ENCODE data around the gene ANP32A. TPM values are rescaled to one million over a fixed set of nuclear protein-coding genes. Genes with fewer than 3 reads are reported as not detected.

The ANP32A gene
- total and polyA plus RNA-seq, 3 experiments from 2014 or later: 94.6 to 237 (median 233) TPM

DNA sequence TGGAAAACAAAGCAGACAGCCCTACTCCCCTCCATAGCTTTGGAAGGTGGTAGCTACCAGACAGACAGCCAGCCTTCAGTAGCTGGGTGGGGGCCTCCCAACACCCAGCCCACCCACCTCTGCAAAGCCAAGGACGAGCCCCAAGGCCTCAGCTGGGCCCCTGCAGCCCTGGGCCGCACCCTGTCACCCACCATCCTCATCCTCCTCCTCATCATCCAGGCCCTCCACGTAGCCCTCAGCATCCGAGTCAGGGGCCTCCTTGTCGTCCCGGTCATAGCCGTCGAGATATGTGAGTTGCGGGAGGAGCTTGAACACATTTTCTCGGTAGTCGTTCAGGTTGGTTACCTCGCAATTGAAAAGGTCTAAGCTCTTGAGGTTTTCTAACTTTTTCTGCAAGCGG is 36.5 kb downstream of the ANP32A start:
- CTCF ChIA-PET: interaction anchor here (0.7 to 4.9 kb wide), 8 partner anchors 8 to 92 kb away, joined by 3 to 44 read pairs (median 6); no protein-coding TSS in a partner anchor
- no peaks in the 10 kb centered on the region for H3K27me3 Mint-ChIP-seq
- peak overlapping the region in 1 of 7 donors; percentile 9 for H3K4me3 Mint-ChIP-seq
- peaks cover 16% of the 10 kb centered on the region for H3K4me1 ChIP-seq (ENCODE audit: insufficient read depth, low read length)
- H3K9me3 Mint-ChIP-seq: no peaks in the 10 kb centered on the region
- H3K27me3 ChIP-seq (ENCODE audit: insufficient read depth, low read length, poor library complexity, severe bottlenecking): no peaks in the 10 kb centered on the region
- H3K9me3 ChIP-seq (ENCODE audit: low read length): no peaks in the 10 kb centered on the region
- H3K4me3 ChIP-seq (ENCODE audit: low read length): no peak overlapping the region
- peaks cover 44% of the 10 kb centered on the region for H3K36me3 ChIP-seq (ENCODE audit: insufficient read depth, low read length)
- peaks cover 0 to 82% (median 7%) of the 10 kb centered on the region in 3 donors for H3K36me3 Mint-ChIP-seq
- H3K27ac Mint-ChIP-seq: peak overlapping the region in 4 of 8 donors; percentile 17 to 80 (median 44)
- no peak overlapping the region for H3K27ac ChIP-seq (ENCODE audit: low read depth, low read length)
- DNase-seq: no peak
- peaks cover 31 to 41% (median 33%) of the 10 kb centered on the region in 3 donors for H3K4me1 Mint-ChIP-seq
- POLR2A ChIA-PET: interaction anchor here (0.5 kb wide), 1 partner anchor 99 kb away, joined by 3 read pairs; no protein-coding TSS in a partner anchor

DNA sequence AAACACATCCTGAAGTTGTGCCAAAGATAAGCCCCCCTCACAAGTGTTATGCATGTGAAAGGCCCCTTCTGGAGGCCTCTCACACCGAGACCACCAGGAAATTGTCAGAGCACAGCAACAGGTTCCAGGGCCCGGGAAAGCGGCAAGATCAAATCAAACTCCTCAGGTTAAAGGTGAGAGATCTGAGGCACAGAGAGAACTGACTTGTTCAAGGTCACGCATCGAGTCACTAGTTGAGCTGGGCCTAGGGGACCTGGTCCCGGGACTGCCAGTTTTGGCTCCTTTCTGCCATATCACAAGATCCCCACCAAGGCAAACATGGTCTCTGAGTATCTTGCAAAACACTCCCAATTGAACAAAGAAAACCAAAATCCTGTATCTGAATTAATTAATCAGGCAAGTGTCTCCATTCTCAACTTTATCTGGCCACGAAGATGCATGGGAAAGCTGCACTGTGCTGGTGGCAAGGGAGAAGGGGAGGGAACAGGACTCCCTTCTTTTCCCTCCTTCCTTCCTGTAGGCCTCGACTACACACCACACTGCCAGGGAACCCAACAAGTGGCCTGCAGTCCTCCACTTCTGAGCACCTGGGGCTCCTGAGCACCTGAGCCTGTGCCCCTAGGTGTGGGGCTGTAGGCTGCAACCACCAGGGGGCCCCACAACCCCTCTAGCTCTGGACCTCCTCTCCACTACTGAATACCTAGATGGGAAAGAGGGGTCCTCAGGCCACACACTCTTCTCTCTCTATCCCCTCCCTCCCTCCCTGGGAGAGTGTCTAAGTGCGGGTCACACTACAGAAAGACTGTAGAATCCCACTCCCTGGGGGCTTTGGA is 37.3 kb downstream of the ANP32A start:
- Mint-ChIP-seq H3K4me1 (peaks cover 23 to 34% (median 29%) of the 10 kb centered on the region in 3 donors), H3K27me3 (no peaks in the 10 kb centered on the region), H3K36me3 (peaks cover 0 to 87% (median 11%) of the 10 kb centered on the region in 3 donors), H3K9me3 (no peaks in the 10 kb centered on the region), H3K4me3 (no peak overlapping the region), H3K27ac (peak overlapping the region in 7 of 8 donors; percentile 21 to 93 (median 77))
- H3K4me3 ChIP-seq (ENCODE audit: low read length): no peak overlapping the region
- peaks cover 10% of the 10 kb centered on the region for H3K4me1 ChIP-seq (ENCODE audit: insufficient read depth, low read length)
- CTCF ChIA-PET: interaction anchor here (1.1 to 4.9 kb wide), 5 partner anchors 11 to 92 kb away, joined by 3 to 44 read pairs (median 15); no protein-coding TSS in a partner anchor
- H3K9me3 ChIP-seq (ENCODE audit: low read length): no peaks in the 10 kb centered on the region
- no peak overlapping the region for H3K27ac ChIP-seq (ENCODE audit: low read depth, low read length)
- peaks cover 38% of the 10 kb centered on the region for H3K36me3 ChIP-seq (ENCODE audit: insufficient read depth, low read length)
- peak; percentile 52 to 75 (median 58) for DNase-seq
- no peaks in the 10 kb centered on the region for H3K27me3 ChIP-seq (ENCODE audit: insufficient read depth, low read length, poor library complexity, severe bottlenecking)
- POLR2A ChIA-PET: interaction anchor here (0.5 kb wide), 1 partner anchor 100 kb away, joined by 3 read pairs; no protein-coding TSS in a partner anchor

GRCh38 chr15:68782589-68783161 is 38.0 kb downstream of the ANP32A start:
- Mint-ChIP-seq H3K4me3 (peak overlapping the region in 3 of 7 donors; percentile 3 to 54 (median 52)), H3K9me3 (no peaks in the 10 kb centered on the region), H3K27ac (peak overlapping the region; percentile 49 to 93 (median 75)), H3K4me1 (peaks cover 23 to 29% (median 24%) of the 10 kb centered on the region in 3 donors), H3K27me3 (no peaks in the 10 kb centered on the region), H3K36me3 (peaks cover 0 to 89% (median 11%) of the 10 kb centered on the region in 3 donors)
- DNase-seq: no peak
- POLR2A ChIA-PET: no interaction called here
- Histone ChIP-seq H3K4me3 (ENCODE audit: low read length) (no peak overlapping the region), H3K27ac (ENCODE audit: low read depth, low read length) (no peak overlapping the region), H3K27me3 (ENCODE audit: insufficient read depth, low read length, poor library complexity, severe bottlenecking) (no peaks in the 10 kb centered on the region), H3K9me3 (ENCODE audit: low read length) (no peaks in the 10 kb centered on the region), H3K4me1 (ENCODE audit: insufficient read depth, low read length) (peaks cover 10% of the 10 kb centered on the region), H3K36me3 (ENCODE audit: insufficient read depth, low read length) (peaks cover 38% of the 10 kb centered on the region)
- CTCF ChIA-PET: interaction anchor here (2.3 to 4.9 kb wide), 3 partner anchors 12 to 93 kb away, joined by 15 to 44 read pairs (median 19); no protein-coding TSS in a partner anchor

- DNase-seq: no peak
- peak overlapping the region; percentile 49 to 94 (median 66) for H3K27ac Mint-ChIP-seq
These were observed 38.7 kb downstream of the ANP32A start for GRCh38 chr15:68781766-68782588.

DNA sequence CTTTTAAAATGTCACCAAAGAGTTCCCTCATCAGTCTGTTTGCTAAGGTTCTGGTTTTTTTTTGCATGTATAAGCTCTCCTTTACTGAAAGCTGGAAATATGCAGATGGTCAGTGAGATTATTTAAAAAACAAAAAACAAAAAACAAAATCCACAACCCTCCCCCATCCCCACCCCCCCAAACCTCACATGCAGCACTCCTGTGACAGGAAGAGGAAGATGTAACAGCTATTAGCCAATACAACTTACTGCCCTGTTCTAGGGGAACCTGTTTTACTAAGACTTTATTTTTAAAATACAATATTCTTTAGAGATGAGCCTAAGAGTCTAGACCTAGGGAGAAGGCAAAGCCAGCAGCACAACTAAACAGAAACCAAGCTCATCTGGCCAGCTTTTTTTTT is 39.5 kb downstream of the ANP32A start:
- Histone ChIP-seq H3K4me3 (ENCODE audit: low read length) (no peak overlapping the region), H3K36me3 (ENCODE audit: insufficient read depth, low read length) (peaks cover 29% of the 10 kb centered on the region), H3K9me3 (ENCODE audit: low read length) (no peaks in the 10 kb centered on the region), H3K27me3 (ENCODE audit: insufficient read depth, low read length, poor library complexity, severe bottlenecking) (no peaks in the 10 kb centered on the region), H3K27ac (ENCODE audit: low read depth, low read length) (no peak overlapping the region), H3K4me1 (ENCODE audit: insufficient read depth, low read length) (peaks cover 10% of the 10 kb centered on the region)
- H3K27ac Mint-ChIP-seq: no peak overlapping the region
- peaks cover 0 to 76% (median 11%) of the 10 kb centered on the region in 3 donors for H3K36me3 Mint-ChIP-seq
- POLR2A ChIA-PET: no interaction called here
- peaks cover 0 to 1% of the 10 kb centered on the region in 2 donors for H3K27me3 Mint-ChIP-seq
- peaks cover 23 to 28% (median 24%) of the 10 kb centered on the region in 3 donors for H3K4me1 Mint-ChIP-seq
- H3K4me3 Mint-ChIP-seq: no peak overlapping the region
- CTCF ChIA-PET: interaction anchor here (1.9 to 4.9 kb wide), 2 partner anchors 47 to 95 kb away, joined by 4 to 44 read pairs; no protein-coding TSS in a partner anchor
- no peak for DNase-seq
- no peaks in the 10 kb centered on the region for H3K9me3 Mint-ChIP-seq

More at GRCh38 chr15:68781766-68782588, 38.7 kb downstream of the ANP32A start:
- Mint-ChIP-seq H3K4me1 (peaks cover 23 to 28% (median 24%) of the 10 kb centered on the region in 3 donors), H3K27me3 (peaks cover 0 to 1% of the 10 kb centered on the region in 2 donors), H3K36me3 (peaks cover 0 to 84% (median 11%) of the 10 kb centered on the region in 3 donors), H3K9me3 (no peaks in the 10 kb centered on the region), H3K4me3 (peak overlapping the region in 1 of 7 donors; percentile 63)
- Histone ChIP-seq H3K27me3 (ENCODE audit: insufficient read depth, low read length, poor library complexity, severe bottlenecking) (no peaks in the 10 kb centered on the region), H3K4me1 (ENCODE audit: insufficient read depth, low read length) (peaks cover 10% of the 10 kb centered on the region), H3K27ac (ENCODE audit: low read depth, low read length) (no peak overlapping the region), H3K9me3 (ENCODE audit: low read length) (no peaks in the 10 kb centered on the region), H3K36me3 (ENCODE audit: insufficient read depth, low read length) (peaks cover 36% of the 10 kb centered on the region), H3K4me3 (ENCODE audit: low read length) (no peak overlapping the region)
- POLR2A ChIA-PET: no interaction called here
- CTCF ChIA-PET: interaction anchor here (1.9 to 4.9 kb wide), 3 partner anchors 46 to 94 kb away, joined by 4 to 44 read pairs (median 19); no protein-coding TSS in a partner anchor

- H3K36me3 Mint-ChIP-seq: peaks cover 0 to 55% (median 12%) of the 10 kb centered on the region in 3 donors
- no peaks in the 10 kb centered on the region for H3K9me3 Mint-ChIP-seq
- Histone ChIP-seq H3K36me3 (ENCODE audit: insufficient read depth, low read length) (peaks cover 9% of the 10 kb centered on the region), H3K27me3 (ENCODE audit: insufficient read depth, low read length, poor library complexity, severe bottlenecking) (no peaks in the 10 kb centered on the region), H3K4me3 (ENCODE audit: low read length) (no peak overlapping the region), H3K4me1 (ENCODE audit: insufficient read depth, low read length) (peaks cover 10% of the 10 kb centered on the region), H3K27ac (ENCODE audit: low read depth, low read length) (no peak overlapping the region), H3K9me3 (ENCODE audit: low read length) (no peaks in the 10 kb centered on the region)
- H3K27me3 Mint-ChIP-seq: peaks cover 0 to 1% of the 10 kb centered on the region in 2 donors
- DNase-seq: no peak
- no peak overlapping the region for H3K4me3 Mint-ChIP-seq
- peak overlapping the region in 2 of 8 donors; percentile 2 to 28 for H3K27ac Mint-ChIP-seq
- ChIA-PET POLR2A (no interaction called here), CTCF (interaction anchor here (1.3 to 1.5 kb wide), 2 partner anchors 50 to 97 kb away, joined by 4 read pairs; no protein-coding TSS in a partner anchor)
- peaks cover 17 to 22% (median 19%) of the 10 kb centered on the region in 3 donors for H3K4me1 Mint-ChIP-seq
These were observed 41.8 kb downstream of the ANP32A start for GRCh38 chr15:68778876-68779275.
